Tongue (tissue), 2 donors: ENCODE results near the gene AIFM2. TPM values are rescaled to one million over a fixed set of nuclear protein-coding genes. Genes with fewer than 3 reads are reported as not detected.
"Not testable (repeated sequence)": the region's sequence is repeated elsewhere in the genome, so short reads cannot be mapped to it uniquely, and the experiment has no call there.

ENCODE experiments used
- DNase-seq: peaks from one replicate; pipeline ENCODE4 v3.0.0-alpha.2; 2015
- total RNA-seq: library from RNA; depleted of rRNA; stranded (reverse); fragments of >200 nt; gene quantifications from one replicate; pipeline ENCODE4 v1.2.3, GENCODE V29; 2014

The AIFM2 gene
- total RNA-seq, 1 donor from 2014 or later = 2.4 TPM

DNA sequence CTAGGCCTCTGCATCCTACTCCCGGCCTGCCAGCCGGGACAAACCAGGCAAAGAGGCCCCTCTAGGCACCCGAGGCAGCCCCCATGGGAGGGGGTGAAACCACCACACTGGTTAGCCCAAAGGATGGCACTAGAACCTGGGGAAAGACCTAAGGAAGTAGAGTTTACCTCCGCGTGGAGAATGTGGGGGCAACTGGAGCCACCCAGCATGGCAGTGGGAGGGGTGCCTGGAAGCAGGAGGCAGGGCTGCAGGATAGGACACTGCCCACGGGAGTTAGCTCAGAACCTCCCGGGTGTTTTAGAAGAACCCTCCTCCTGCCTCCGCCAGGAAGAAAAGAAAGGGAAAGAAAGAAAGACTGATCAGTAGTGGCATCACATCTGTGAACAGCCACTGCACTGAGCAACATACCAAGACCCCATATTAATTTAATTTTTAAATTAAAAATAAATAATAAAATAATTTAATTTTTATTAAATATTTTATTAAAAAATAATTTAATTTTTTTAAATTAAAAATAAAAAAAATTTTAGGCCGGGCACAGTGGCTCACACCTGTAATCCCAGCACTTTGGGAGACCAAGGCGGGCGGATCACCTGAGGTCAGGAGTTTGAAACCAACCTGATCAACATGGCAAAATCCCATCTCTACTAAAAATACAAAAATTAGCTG, 11.2 kb downstream of the AIFM2 start:
- no peak for DNase-seq

- no peak for DNase-seq
These were observed 12.2 kb downstream of the AIFM2 start for GRCh38 chr10:70120417-70120816.

- no peak for DNase-seq
These were observed 13.0 kb downstream of the AIFM2 start for GRCh38 chr10:70119623-70120022.

GRCh38 chr10:70119197-70119596, 13.4 kb downstream of the AIFM2 start:
- DNase-seq = no peak

DNA sequence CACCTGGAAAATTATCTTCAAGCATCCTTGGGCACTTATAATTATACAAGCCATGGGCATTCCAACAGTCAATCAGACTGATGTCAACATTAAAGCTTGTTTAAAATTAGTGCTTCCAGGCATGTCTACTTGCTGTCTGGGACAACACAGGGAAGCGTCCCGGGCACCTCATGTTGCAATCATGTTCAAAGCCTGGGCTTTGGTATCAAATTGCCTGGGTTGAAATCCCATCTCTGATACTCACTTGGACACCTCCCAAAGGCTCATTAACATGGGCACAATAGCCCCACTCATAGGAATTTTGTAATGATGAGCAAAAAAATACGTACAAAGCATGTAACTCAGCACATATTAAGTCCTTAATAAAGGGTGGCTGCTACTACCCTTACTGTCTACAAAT, 14.4 kb downstream of the AIFM2 start:
- no peak for DNase-seq

GRCh38 chr10:70117646-70118045, 15.0 kb downstream of the AIFM2 start:
- DNase-seq = no peak

- peak; percentile 63 for DNase-seq
These were observed 16.5 kb downstream of the AIFM2 start for GRCh38 chr10:70115948-70116682.

- DNase-seq = no peak
These were observed 17.7 kb downstream of the AIFM2 start for GRCh38 chr10:70114902-70115301.

- no peak for DNase-seq
These were observed 20.6 kb downstream of the AIFM2 start for GRCh38 chr10:70112071-70112470.

DNA sequence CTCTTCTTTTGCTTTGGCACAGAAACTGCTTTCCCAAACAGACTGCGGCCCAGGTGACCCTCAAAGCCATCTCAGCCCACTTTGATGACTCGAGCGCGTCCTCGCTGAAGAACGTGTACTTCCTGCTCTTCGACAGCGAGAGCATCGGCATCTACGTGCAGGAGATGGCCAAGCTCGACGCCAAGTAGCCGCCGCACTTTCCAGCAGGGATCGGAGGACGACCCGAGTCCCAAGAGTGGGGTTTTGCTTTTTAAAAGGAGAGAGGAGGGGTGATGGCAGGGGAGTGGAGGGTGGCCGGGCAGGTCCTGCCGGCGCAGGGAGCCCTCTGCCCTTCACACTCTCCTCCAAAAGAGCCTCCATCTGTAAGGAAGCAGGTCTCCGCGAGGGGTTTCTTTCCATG, 21.1 kb downstream of the AIFM2 start:
- DNase-seq = no peak

GRCh38 chr10:70109064-70109729, 23.4 kb downstream of the AIFM2 start:
- no peak for DNase-seq

GRCh38 chr10:70106958-70107791, 25.4 kb downstream of the AIFM2 start:
- DNase-seq = peak; percentile 9

DNA sequence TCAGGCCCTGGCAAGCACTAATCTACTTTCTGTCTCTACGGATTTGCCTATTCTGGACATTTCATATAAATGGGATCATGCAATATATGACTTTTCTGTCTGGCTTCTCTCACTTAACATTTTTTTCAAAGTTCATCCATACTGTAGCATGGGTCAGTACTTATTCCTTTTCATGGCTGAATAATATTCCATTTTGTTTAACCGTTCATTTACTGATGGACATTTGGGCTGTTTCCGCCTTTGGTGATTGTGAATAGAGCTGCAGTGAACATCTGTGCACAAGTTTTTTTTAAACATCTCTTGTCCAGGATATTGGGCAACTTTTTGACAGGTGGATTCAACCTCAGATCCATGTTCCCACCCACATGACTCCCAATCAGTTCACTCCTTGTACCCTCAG, 31.0 kb downstream of the AIFM2 start:
- DNase-seq = no peak

GRCh38 chr10:70101068-70101562, 31.5 kb downstream of the AIFM2 start:
- not testable (repeated sequence) for DNase-seq

- no peak for DNase-seq
These were observed 34.4 kb downstream of the AIFM2 start for GRCh38 chr10:70098271-70098670.

- DNase-seq = no peak
These were observed 35.2 kb downstream of the AIFM2 start for GRCh38 chr10:70097459-70097858.

DNA sequence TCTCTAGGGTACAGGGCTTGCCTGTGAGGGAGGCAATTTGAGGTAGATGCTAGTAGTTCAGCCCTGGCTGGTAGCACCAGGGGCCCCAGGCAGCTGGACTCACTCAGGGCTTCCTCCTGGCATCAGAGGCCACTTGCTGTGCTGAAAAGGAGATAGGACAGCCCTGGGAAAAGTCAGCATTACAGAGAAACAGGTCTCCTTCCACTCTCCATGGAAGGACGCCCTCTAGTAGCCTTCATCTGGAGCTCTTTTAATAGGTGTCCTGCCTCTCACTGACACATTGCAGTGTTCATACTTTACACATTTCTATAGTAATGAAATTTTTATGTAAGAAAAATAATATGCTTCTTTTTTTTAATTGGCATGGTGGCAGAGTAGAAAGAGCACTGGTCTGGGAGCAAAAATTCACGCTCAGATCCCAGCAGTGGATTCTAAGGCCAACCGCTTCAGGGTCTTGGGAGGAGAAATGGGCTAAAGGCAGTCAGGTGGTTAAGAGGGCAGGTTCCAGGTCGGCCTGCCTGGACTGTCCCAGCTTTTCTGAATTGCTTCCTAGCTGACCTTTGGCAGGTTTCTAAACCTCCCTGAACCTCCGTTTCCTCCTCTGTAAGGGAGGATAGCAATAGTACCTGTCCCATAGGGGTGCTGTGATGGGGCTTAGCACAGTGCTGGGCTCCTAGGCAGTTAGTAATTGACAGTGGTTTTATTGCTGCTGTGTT, 35.8 kb downstream of the AIFM2 start:
- peak; percentile 31 for DNase-seq

- peak; percentile 30 for DNase-seq
These were observed 36.5 kb downstream of the AIFM2 start for GRCh38 chr10:70096016-70096704.

DNA sequence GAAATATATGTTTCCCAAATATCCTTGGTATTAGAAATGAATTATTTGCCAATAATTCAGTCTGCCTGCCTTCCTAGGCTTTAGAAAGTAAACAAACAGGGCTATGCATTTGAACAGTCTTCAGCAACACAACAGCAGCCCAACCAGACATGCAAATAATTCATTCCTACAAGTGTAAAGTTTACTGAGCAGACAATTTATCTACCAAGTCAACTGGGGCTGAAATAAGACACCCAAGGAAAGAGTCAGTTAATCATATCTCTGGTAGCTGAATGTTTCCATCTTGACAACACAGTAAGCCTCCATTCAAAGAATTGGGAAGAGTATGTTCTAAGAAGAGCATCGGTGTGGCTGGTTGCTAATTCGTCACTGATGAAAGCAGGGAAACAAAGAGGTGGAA, 38.4 kb downstream of the AIFM2 start:
- DNase-seq = no peak

- no peak for DNase-seq
These were observed 39.2 kb downstream of the AIFM2 start for GRCh38 chr10:70093335-70093944.

DNA sequence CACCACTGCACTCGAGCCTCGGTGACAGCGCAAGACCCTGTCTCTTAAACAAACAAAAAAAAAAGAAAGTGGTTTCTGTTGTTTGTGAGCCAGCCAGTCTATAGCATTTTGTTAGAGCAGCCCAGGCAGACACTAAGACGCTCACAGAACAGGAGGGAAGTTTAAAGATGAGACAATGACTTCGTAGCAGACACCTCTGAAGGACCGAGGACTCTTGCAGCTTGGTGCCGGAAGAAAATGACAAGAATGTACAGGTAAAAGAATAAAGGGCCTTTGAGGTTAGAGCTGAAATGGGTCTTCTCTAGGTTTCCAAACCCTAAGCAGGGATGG, 40.3 kb downstream of the AIFM2 start:
- no peak for DNase-seq
